ENCODE measurements around the gene HAT1. TPM values are rescaled to one million over a fixed set of nuclear protein-coding genes. Genes with fewer than 3 reads are reported as not detected.
A peak's percentile ranks its signal among the peaks of the same experiment; 100 is the strongest.

Gene HAT1
- total RNA-seq, 1 donor from 2014 or later, result 33.8 TPM

- peaks cover 17% of the 10 kb centered on the region for H3K4me1 Mint-ChIP-seq
- TF ChIP-seq CTCF (IDR thresholded peaks at IDR 0.05; ENCODE audit: unreplicated experiment), result no peak
These were observed 361 bp upstream of the HAT1 start for GRCh38 chr2:171921970-171922229.

GRCh38 chr2:171923206-171923605 is 945 bp downstream of the HAT1 start:
- H3K9me3 Mint-ChIP-seq, result no peaks in the 10 kb centered on the region

More at GRCh38 chr2:171921970-171922229, 361 bp upstream of the HAT1 start:
- H3K4me3 Mint-ChIP-seq, result peak overlapping the region; percentile 97
- H3K27ac Mint-ChIP-seq, result peak overlapping the region; percentile 100
- no peaks in the 10 kb centered on the region for H3K9me3 Mint-ChIP-seq
- peaks cover under 1% of the 10 kb centered on the region for H3K36me3 Mint-ChIP-seq
- DNase-seq (ENCODE audit: low spot score in 2 of 2, unreplicated experiment in 2 of 2), result no peak
- H3K27me3 Mint-ChIP-seq (ENCODE audit: low read depth), result no peaks in the 10 kb centered on the region

GRCh38 chr2:171924170-171924942 is 2.1 kb downstream of the HAT1 start:
- DNase-seq (ENCODE audit: low spot score in 2 of 2, unreplicated experiment in 2 of 2), result no peak
- Mint-ChIP-seq H3K27me3 (ENCODE audit: low read depth) (no peaks in the 10 kb centered on the region), H3K4me3 (peak overlapping the region; percentile 97), H3K4me1 (peaks cover 17% of the 10 kb centered on the region), H3K36me3 (peaks cover 16% of the 10 kb centered on the region), H3K9me3 (no peaks in the 10 kb centered on the region), H3K27ac (peak overlapping the region; percentile 100)
- no peak for TF ChIP-seq CTCF (IDR thresholded peaks at IDR 0.05; ENCODE audit: unreplicated experiment)

More at GRCh38 chr2:171923206-171923605, 945 bp downstream of the HAT1 start:
- Mint-ChIP-seq H3K4me3 (peak overlapping the region; percentile 97), H3K27ac (peak overlapping the region; percentile 100), H3K4me1 (peaks cover 17% of the 10 kb centered on the region), H3K36me3 (peaks cover 5% of the 10 kb centered on the region), H3K27me3 (ENCODE audit: low read depth) (no peaks in the 10 kb centered on the region)
- DNase-seq (ENCODE audit: low spot score in 2 of 2, unreplicated experiment in 2 of 2), result no peak
- TF ChIP-seq CTCF (IDR thresholded peaks at IDR 0.05; ENCODE audit: unreplicated experiment), result no peak

- Mint-ChIP-seq H3K4me3 (no peak overlapping the region), H3K27ac (no peak overlapping the region), H3K9me3 (peaks cover 8% of the 10 kb centered on the region), H3K4me1 (no peaks in the 10 kb centered on the region), H3K36me3 (peaks cover 43% of the 10 kb centered on the region), H3K27me3 (ENCODE audit: low read depth) (no peaks in the 10 kb centered on the region)
- no peak for DNase-seq (ENCODE audit: low spot score in 2 of 2, unreplicated experiment in 2 of 2)
- TF ChIP-seq CTCF (IDR thresholded peaks at IDR 0.05; ENCODE audit: unreplicated experiment), result no peak
These were observed 8.1 kb downstream of the HAT1 start for GRCh38 chr2:171930385-171930784.

GRCh38 chr2:171939058-171939742 is 16.9 kb downstream of the HAT1 start:
- TF ChIP-seq CTCF (IDR thresholded peaks at IDR 0.05; ENCODE audit: unreplicated experiment), result no peak
- H3K36me3 Mint-ChIP-seq, result peaks cover 23% of the 10 kb centered on the region
- DNase-seq (ENCODE audit: low spot score in 2 of 2, unreplicated experiment in 2 of 2), result no peak
- peaks cover 4% of the 10 kb centered on the region for H3K4me1 Mint-ChIP-seq
- H3K27ac Mint-ChIP-seq, result no peak overlapping the region
- no peaks in the 10 kb centered on the region for H3K27me3 Mint-ChIP-seq (ENCODE audit: low read depth)
- no peak overlapping the region for H3K4me3 Mint-ChIP-seq
- peaks cover 9% of the 10 kb centered on the region for H3K9me3 Mint-ChIP-seq
